Heart left ventricle (tissue), 13 donors: ENCODE data around the gene CEND1.

Experiments
- CTCF ChIP-seq, 12 donors: fragments of 200-600 bp; sonication (generic) in 4 of 12; IDR thresholded peaks; one replicate each; pipeline versions ENCODE4 v1.5.0 to v1.8.0; 2018 to 2022; ENCODE audit warnings: antibody characterized with exemption in 12 of 12, mild to moderate bottlenecking in 5 of 12
- POLR2A ChIP-seq, 2 donors: fragments of 450-650 bp; IDR thresholded peaks; one replicate each; pipeline ENCODE4 v1.6.1; 2017; ENCODE audit warnings: antibody characterized with exemption in 2 of 2, mild to moderate bottlenecking in 2 of 2, moderate library complexity in 2 of 2
- donor health status: ischemic (EF 13 %, LVEDD 7.1; RV severe dilation, severe dysfunction).
- donor health status: DM: no; HTN: yes; CAD: no.
- donor health status: DM: no; HTN: no; CAD: no.
- donor health status: ischemic (EF 25% LVEDD 6.9; RV normal size, moderate dysfunction).
- donor health status: ischemic (EF 25% LVEDD 5.7; RV mildly dilated, moderate dysfunction).
- donor health status: ischemic (EF 35%, LVEDD 5.7; RV mildly dilated, moderate dysfunction).
- donor health status: nonischemic (EF 11% LVEDD 7.7; RV severe dilation, severe dysfunction).
- donor health status: DM: yes; HTN: yes; CAD: no.
- donor health status: PGD.
- donor health status: ischemic (EF 29% LVEDD 5.4; RV normal size, mild dysfunction).
- donor health status: nonischemic (EF 23%, LVEDD 6.1; RV moderate dilation, normal function).

- TF ChIP-seq CTCF (IDR thresholded peaks at IDR 0.05) (no peak), POLR2A (IDR thresholded peaks at IDR 0.05) (no peak)
Measured at GRCh38 chr11:769887-770641, 19.8 kb downstream of the CEND1 start.
